ENCODE results near the gene ATG7.

ATG7 gene

DNA sequence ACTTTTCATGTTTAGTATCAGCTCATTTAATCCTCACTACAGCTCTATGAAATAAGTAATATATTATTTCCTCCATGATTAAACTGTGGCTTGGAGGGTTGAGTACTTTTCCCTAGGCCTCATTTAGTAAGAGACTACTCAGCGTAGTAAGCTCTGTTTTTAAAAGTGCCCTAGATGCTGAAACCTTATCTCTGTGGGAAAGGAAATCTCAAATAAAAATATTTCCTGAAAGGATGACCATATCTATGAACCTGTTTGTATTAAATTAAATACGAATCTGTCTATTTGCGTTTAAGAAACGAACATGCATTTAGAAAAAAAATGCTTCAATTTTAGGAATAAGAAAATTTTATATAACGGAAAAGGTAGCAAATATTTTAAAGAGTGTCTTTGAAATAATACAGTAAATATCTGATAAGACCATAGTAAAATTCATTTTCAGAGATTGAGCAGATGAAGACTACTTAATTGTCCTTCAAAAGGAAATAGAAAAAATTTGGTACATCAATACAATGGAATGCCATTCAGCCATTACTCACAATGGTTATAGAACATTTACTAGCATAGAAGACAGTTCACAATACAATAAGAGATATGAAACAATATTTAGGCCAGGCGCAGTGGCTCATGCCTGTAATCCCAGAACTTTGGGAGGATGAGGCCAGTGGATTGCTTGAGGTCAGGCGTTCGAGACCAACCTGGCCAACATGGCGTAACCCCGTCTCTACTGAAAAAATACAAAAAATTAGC lies 56.2 kb downstream of the ATG7 start:
- Histone ChIP-seq H3K36me3 (peaks cover 7% of the 10 kb centered on the region; the same call in 1 of the 2 replicates), H3K27me3 (ENCODE audit: insufficient read depth, low read depth, severe bottlenecking) (no peaks in the 10 kb centered on the region), H3K4me3 (ENCODE audit: low read depth, low read length) (no peak overlapping the region), H3K9me3 (ENCODE audit: severe bottlenecking) (no peaks in the 10 kb centered on the region), H3K27ac (no peak overlapping the region)
- no peak for DNase-seq
- TF ChIP-seq CTCF (IDR thresholded peaks at IDR 0.05; ENCODE audit: low read depth, low read length) = no peak

DNA sequence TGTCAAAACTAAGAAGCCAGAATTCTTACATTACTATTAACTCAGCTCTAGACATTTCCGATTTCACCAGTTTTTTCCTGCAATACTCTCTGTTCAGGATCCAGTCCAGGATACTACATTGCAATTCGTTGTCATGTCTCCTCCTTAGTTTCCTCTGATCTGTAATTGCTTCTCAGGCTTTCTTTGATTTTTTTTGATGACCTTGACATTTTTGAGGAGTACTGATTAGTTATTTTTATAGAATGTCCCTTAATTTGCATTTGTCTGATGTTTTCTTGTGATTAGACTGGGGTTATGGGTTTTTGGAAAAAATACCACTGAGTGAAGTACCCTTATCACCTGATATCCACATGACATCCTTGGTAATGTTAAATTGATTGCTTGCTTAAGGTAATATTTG lies 57.6 kb downstream of the ATG7 start:
- Histone ChIP-seq H3K27me3 (ENCODE audit: insufficient read depth, low read depth, severe bottlenecking) (no peaks in the 10 kb centered on the region), H3K27ac (no peak overlapping the region), H3K4me3 (ENCODE audit: low read depth, low read length) (no peak overlapping the region), H3K36me3 (peaks cover 7% of the 10 kb centered on the region; the same call in 1 of the 2 replicates), H3K9me3 (ENCODE audit: severe bottlenecking) (no peaks in the 10 kb centered on the region)
- no peak for DNase-seq
- TF ChIP-seq CTCF (IDR thresholded peaks at IDR 0.05; ENCODE audit: low read depth, low read length) = no peak

DNA sequence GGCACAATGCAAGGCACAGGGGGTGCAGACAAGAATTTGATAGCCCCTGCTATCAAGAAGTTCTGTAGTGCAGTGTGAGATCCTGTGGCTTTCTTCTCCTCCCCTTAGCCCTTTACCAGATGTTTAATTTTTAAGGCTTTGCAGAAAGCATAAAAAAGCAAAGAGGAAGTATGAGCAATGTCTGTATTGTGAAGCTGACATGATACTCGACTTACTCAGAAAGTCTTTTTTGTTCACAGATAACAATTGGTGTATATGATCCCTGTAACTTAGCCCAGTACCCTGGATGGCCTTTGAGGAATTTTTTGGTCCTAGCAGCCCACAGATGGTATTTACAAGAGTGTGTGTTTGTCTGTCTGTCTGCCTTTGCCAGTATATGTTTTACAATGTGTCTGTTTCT lies 58.9 kb downstream of the ATG7 start:
- Histone ChIP-seq H3K27me3 (ENCODE audit: insufficient read depth, low read depth, severe bottlenecking) (no peaks in the 10 kb centered on the region), H3K9me3 (ENCODE audit: severe bottlenecking) (no peaks in the 10 kb centered on the region), H3K27ac (no peak overlapping the region), H3K36me3 (peaks cover 7% of the 10 kb centered on the region; the same call in 1 of the 2 replicates), H3K4me3 (ENCODE audit: low read depth, low read length) (no peak overlapping the region)
- DNase-seq = no peak
- TF ChIP-seq CTCF (IDR thresholded peaks at IDR 0.05; ENCODE audit: low read depth, low read length) = no peak

DNA sequence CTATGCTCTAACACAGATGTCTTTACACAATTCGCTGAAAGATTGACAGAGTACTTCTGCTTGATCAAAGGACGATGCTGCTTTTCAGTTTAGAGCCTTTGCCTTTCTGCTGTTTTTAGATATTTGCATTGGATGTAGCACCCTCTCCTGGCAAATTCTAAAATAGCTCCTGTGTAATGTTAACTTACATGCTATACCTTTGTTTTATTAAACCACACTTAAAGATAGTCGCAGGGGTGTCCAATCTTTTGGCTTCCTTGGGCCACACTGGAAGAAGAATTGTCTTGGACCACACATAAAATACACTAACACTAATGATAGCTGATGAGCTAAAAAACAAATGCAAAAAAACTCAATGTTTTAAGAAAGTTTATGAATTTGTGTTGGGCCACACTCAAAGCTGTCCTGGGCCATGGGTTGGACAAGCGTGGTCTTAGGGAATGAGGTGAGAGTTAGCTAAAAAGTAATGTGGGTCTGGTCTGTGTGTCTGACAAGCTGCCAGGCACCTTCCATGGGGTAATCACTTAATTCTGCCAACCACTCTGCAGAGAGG lies 62.9 kb downstream of the ATG7 start:
- Histone ChIP-seq H3K36me3 (peaks cover 7% of the 10 kb centered on the region; the same call in 1 of the 2 replicates), H3K27me3 (ENCODE audit: insufficient read depth, low read depth, severe bottlenecking) (no peaks in the 10 kb centered on the region), H3K4me3 (ENCODE audit: low read depth, low read length) (no peak overlapping the region), H3K27ac (no peak overlapping the region), H3K9me3 (ENCODE audit: severe bottlenecking) (no peaks in the 10 kb centered on the region)
- DNase-seq = no peak
- peak; percentile 45; the same call in 1 of the 2 replicates for TF ChIP-seq CTCF (IDR thresholded peaks at IDR 0.05; ENCODE audit: low read depth, low read length)

DNA sequence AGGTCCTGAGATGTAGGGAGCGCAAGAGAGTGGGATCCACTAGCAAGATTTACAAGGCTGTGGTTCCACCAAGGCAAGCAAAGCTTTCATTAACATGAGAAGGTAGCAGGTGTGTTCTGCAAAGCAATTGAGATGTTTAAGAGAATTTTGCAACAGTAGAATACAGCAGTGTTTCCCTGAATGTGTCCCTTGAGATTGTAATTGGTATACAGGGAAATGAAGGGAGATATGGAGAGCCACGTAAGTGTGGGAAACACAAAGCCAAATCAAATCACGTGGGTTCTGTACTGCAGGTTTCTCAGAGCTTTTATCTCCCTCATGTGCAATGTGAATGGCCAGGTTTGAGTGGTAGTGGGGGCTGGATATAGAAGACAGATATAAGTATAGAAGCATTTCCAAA lies 67.3 kb downstream of the ATG7 start:
- Histone ChIP-seq H3K27ac (no peak overlapping the region), H3K4me3 (ENCODE audit: low read depth, low read length) (no peak overlapping the region), H3K36me3 (peaks cover 4% of the 10 kb centered on the region; the same call in 1 of the 2 replicates), H3K9me3 (ENCODE audit: severe bottlenecking) (no peaks in the 10 kb centered on the region), H3K27me3 (ENCODE audit: insufficient read depth, low read depth, severe bottlenecking) (no peaks in the 10 kb centered on the region)
- no peak for TF ChIP-seq CTCF (IDR thresholded peaks at IDR 0.05; ENCODE audit: low read depth, low read length)
- no peak for DNase-seq
